Measurements from ENCODE around the gene VPS41.
"Not testable (repeated sequence)": the region's sequence is repeated elsewhere in the genome, so short reads cannot be mapped to it uniquely, and the experiment has no call there.

The VPS41 gene

GRCh38 chr7:38908759-38909335 is at the start of gene VPS41:
Gene VPS41, minus strand, starts transcription at chr7:38909191. Its CDS starts 17 bp downstream, at chr7:38909174.
- Histone ChIP-seq H3K4me3 (ENCODE audit: low read depth in 1 of 2, low read length in 2 of 2) (peak within 1 kb of the TSS; percentile 95 to 98), H3K4me1 (ENCODE audit: control insufficient read depth in 1 of 2, insufficient read depth in 2 of 2, low read length in 2 of 2) (peaks cover 5 to 9% of the 10 kb centered on the region in 2 donors), H3K36me3 (ENCODE audit: control insufficient read depth in 1 of 2, insufficient read depth in 2 of 2, low read length in 2 of 2) (no peaks in the 10 kb centered on the region), H3K27ac (ENCODE audit: low read length) (peak within 1 kb of the TSS; percentile 14), H3K27me3 (ENCODE audit: low read depth, low read length) (no peaks in the 10 kb centered on the region), H3K9me3 (ENCODE audit: control insufficient read depth in 1 of 2, low read length in 2 of 2) (no peaks in the 10 kb centered on the region)

GRCh38 chr7:38955892-38956291 is 46.9 kb upstream of the VPS41 start:
- no peaks in the 10 kb centered on the region for H3K27me3 ChIP-seq (ENCODE audit: low read depth, low read length)
- no peak overlapping the region for H3K4me3 ChIP-seq (ENCODE audit: low read depth in 1 of 2, low read length in 2 of 2)
- no peaks in the 10 kb centered on the region for H3K4me1 ChIP-seq (ENCODE audit: control insufficient read depth in 1 of 2, insufficient read depth in 2 of 2, low read length in 2 of 2)
- H3K9me3 ChIP-seq (ENCODE audit: control insufficient read depth in 1 of 2, low read length in 2 of 2) = no peaks in the 10 kb centered on the region
- no peak overlapping the region for H3K27ac ChIP-seq (ENCODE audit: low read length)
- H3K36me3 ChIP-seq (ENCODE audit: control insufficient read depth in 1 of 2, insufficient read depth in 2 of 2, low read length in 2 of 2) = no peaks in the 10 kb centered on the region

GRCh38 chr7:38953971-38954370 is 45.0 kb upstream of the VPS41 start:
- H3K4me3 ChIP-seq (ENCODE audit: low read depth in 1 of 2, low read length in 2 of 2) = no peak overlapping the region
- no peaks in the 10 kb centered on the region for H3K27me3 ChIP-seq (ENCODE audit: low read depth, low read length)
- no peak overlapping the region for H3K27ac ChIP-seq (ENCODE audit: low read length)
- H3K9me3 ChIP-seq (ENCODE audit: control insufficient read depth in 1 of 2, low read length in 2 of 2) = no peaks in the 10 kb centered on the region
- no peaks in the 10 kb centered on the region for H3K4me1 ChIP-seq (ENCODE audit: control insufficient read depth in 1 of 2, insufficient read depth in 2 of 2, low read length in 2 of 2)
- no peaks in the 10 kb centered on the region for H3K36me3 ChIP-seq (ENCODE audit: control insufficient read depth in 1 of 2, insufficient read depth in 2 of 2, low read length in 2 of 2)

GRCh38 chr7:38953227-38953626 is 44.2 kb upstream of the VPS41 start:
- Histone ChIP-seq H3K4me1 (ENCODE audit: control insufficient read depth in 1 of 2, insufficient read depth in 2 of 2, low read length in 2 of 2) (no peaks in the 10 kb centered on the region), H3K4me3 (ENCODE audit: low read depth in 1 of 2, low read length in 2 of 2) (no peak overlapping the region), H3K9me3 (ENCODE audit: control insufficient read depth in 1 of 2, low read length in 2 of 2) (no peaks in the 10 kb centered on the region), H3K27me3 (ENCODE audit: low read depth, low read length) (no peaks in the 10 kb centered on the region), H3K27ac (ENCODE audit: low read length) (no peak overlapping the region), H3K36me3 (ENCODE audit: control insufficient read depth in 1 of 2, insufficient read depth in 2 of 2, low read length in 2 of 2) (no peaks in the 10 kb centered on the region)

GRCh38 chr7:38951213-38951612 is 42.2 kb upstream of the VPS41 start:
- Histone ChIP-seq H3K4me3 (ENCODE audit: low read depth in 1 of 2, low read length in 2 of 2) (no peak overlapping the region), H3K27me3 (ENCODE audit: low read depth, low read length) (no peaks in the 10 kb centered on the region), H3K36me3 (ENCODE audit: control insufficient read depth in 1 of 2, insufficient read depth in 2 of 2, low read length in 2 of 2) (no peaks in the 10 kb centered on the region)

GRCh38 chr7:38950309-38950708 is 41.3 kb upstream of the VPS41 start:
- H3K27me3 ChIP-seq (ENCODE audit: low read depth, low read length) = no peaks in the 10 kb centered on the region
- no peak overlapping the region for H3K4me3 ChIP-seq (ENCODE audit: low read depth in 1 of 2, low read length in 2 of 2)
- no peaks in the 10 kb centered on the region for H3K4me1 ChIP-seq (ENCODE audit: control insufficient read depth in 1 of 2, insufficient read depth in 2 of 2, low read length in 2 of 2)
- H3K27ac ChIP-seq (ENCODE audit: low read length) = no peak overlapping the region
- no peaks in the 10 kb centered on the region for H3K36me3 ChIP-seq (ENCODE audit: control insufficient read depth in 1 of 2, insufficient read depth in 2 of 2, low read length in 2 of 2)
- no peaks in the 10 kb centered on the region for H3K9me3 ChIP-seq (ENCODE audit: control insufficient read depth in 1 of 2, low read length in 2 of 2)

More at GRCh38 chr7:38951213-38951612, 42.2 kb upstream of the VPS41 start:
- no peaks in the 10 kb centered on the region for H3K9me3 ChIP-seq (ENCODE audit: control insufficient read depth in 1 of 2, low read length in 2 of 2)
- H3K4me1 ChIP-seq (ENCODE audit: control insufficient read depth in 1 of 2, insufficient read depth in 2 of 2, low read length in 2 of 2) = no peaks in the 10 kb centered on the region
- no peak overlapping the region for H3K27ac ChIP-seq (ENCODE audit: low read length)

GRCh38 chr7:38947541-38947940 is 38.5 kb upstream of the VPS41 start:
- H3K36me3 ChIP-seq (ENCODE audit: control insufficient read depth in 1 of 2, insufficient read depth in 2 of 2, low read length in 2 of 2); H3K4me3 ChIP-seq (ENCODE audit: low read depth in 1 of 2, low read length in 2 of 2); H3K9me3 ChIP-seq (ENCODE audit: control insufficient read depth in 1 of 2, low read length in 2 of 2); H3K4me1 ChIP-seq (ENCODE audit: control insufficient read depth in 1 of 2, insufficient read depth in 2 of 2, low read length in 2 of 2); H3K27me3 ChIP-seq (ENCODE audit: low read depth, low read length); H3K27ac ChIP-seq (ENCODE audit: low read length): not testable (repeated sequence)

- Histone ChIP-seq H3K4me1 (ENCODE audit: control insufficient read depth in 1 of 2, insufficient read depth in 2 of 2, low read length in 2 of 2) (no peaks in the 10 kb centered on the region), H3K27ac (ENCODE audit: low read length) (no peak overlapping the region), H3K4me3 (ENCODE audit: low read depth in 1 of 2, low read length in 2 of 2) (no peak overlapping the region), H3K27me3 (ENCODE audit: low read depth, low read length) (no peaks in the 10 kb centered on the region), H3K9me3 (ENCODE audit: control insufficient read depth in 1 of 2, low read length in 2 of 2) (no peaks in the 10 kb centered on the region), H3K36me3 (ENCODE audit: control insufficient read depth in 1 of 2, insufficient read depth in 2 of 2, low read length in 2 of 2) (no peaks in the 10 kb centered on the region)
These were observed 33.5 kb upstream of the VPS41 start for GRCh38 chr7:38942431-38943051.

- Histone ChIP-seq H3K4me3 (ENCODE audit: low read depth in 1 of 2, low read length in 2 of 2) (no peak overlapping the region), H3K27me3 (ENCODE audit: low read depth, low read length) (no peaks in the 10 kb centered on the region), H3K27ac (ENCODE audit: low read length) (no peak overlapping the region), H3K4me1 (ENCODE audit: control insufficient read depth in 1 of 2, insufficient read depth in 2 of 2, low read length in 2 of 2) (no peaks in the 10 kb centered on the region), H3K9me3 (ENCODE audit: control insufficient read depth in 1 of 2, low read length in 2 of 2) (no peaks in the 10 kb centered on the region), H3K36me3 (ENCODE audit: control insufficient read depth in 1 of 2, insufficient read depth in 2 of 2, low read length in 2 of 2) (no peaks in the 10 kb centered on the region)
These were observed 31.8 kb upstream of the VPS41 start for GRCh38 chr7:38940774-38941173.

GRCh38 chr7:38938589-38938988 is 29.6 kb upstream of the VPS41 start:
- H3K4me1 ChIP-seq (ENCODE audit: control insufficient read depth in 1 of 2, insufficient read depth in 2 of 2, low read length in 2 of 2) = no peaks in the 10 kb centered on the region
- H3K4me3 ChIP-seq (ENCODE audit: low read depth in 1 of 2, low read length in 2 of 2) = no peak overlapping the region
- H3K27ac ChIP-seq (ENCODE audit: low read length) = no peak overlapping the region
- H3K36me3 ChIP-seq (ENCODE audit: control insufficient read depth in 1 of 2, insufficient read depth in 2 of 2, low read length in 2 of 2) = no peaks in the 10 kb centered on the region
- H3K27me3 ChIP-seq (ENCODE audit: low read depth, low read length) = no peaks in the 10 kb centered on the region
- no peaks in the 10 kb centered on the region for H3K9me3 ChIP-seq (ENCODE audit: control insufficient read depth in 1 of 2, low read length in 2 of 2)

- Histone ChIP-seq H3K4me3 (ENCODE audit: low read depth in 1 of 2, low read length in 2 of 2) (no peak overlapping the region), H3K4me1 (ENCODE audit: control insufficient read depth in 1 of 2, insufficient read depth in 2 of 2, low read length in 2 of 2) (no peaks in the 10 kb centered on the region), H3K36me3 (ENCODE audit: control insufficient read depth in 1 of 2, insufficient read depth in 2 of 2, low read length in 2 of 2) (no peaks in the 10 kb centered on the region), H3K27me3 (ENCODE audit: low read depth, low read length) (no peaks in the 10 kb centered on the region), H3K27ac (ENCODE audit: low read length) (no peak overlapping the region), H3K9me3 (ENCODE audit: control insufficient read depth in 1 of 2, low read length in 2 of 2) (no peaks in the 10 kb centered on the region)
These were observed 29.1 kb upstream of the VPS41 start for GRCh38 chr7:38938001-38938485.

- H3K4me3 ChIP-seq (ENCODE audit: low read depth in 1 of 2, low read length in 2 of 2) = no peak overlapping the region
- no peak overlapping the region for H3K27ac ChIP-seq (ENCODE audit: low read length)
- no peaks in the 10 kb centered on the region for H3K4me1 ChIP-seq (ENCODE audit: control insufficient read depth in 1 of 2, insufficient read depth in 2 of 2, low read length in 2 of 2)
- H3K27me3 ChIP-seq (ENCODE audit: low read depth, low read length) = no peaks in the 10 kb centered on the region
- no peaks in the 10 kb centered on the region for H3K36me3 ChIP-seq (ENCODE audit: control insufficient read depth in 1 of 2, insufficient read depth in 2 of 2, low read length in 2 of 2)
- no peaks in the 10 kb centered on the region for H3K9me3 ChIP-seq (ENCODE audit: control insufficient read depth in 1 of 2, low read length in 2 of 2)
These were observed 27.6 kb upstream of the VPS41 start for GRCh38 chr7:38936641-38937040.

Data from muscle layer of duodenum (tissue), 2 donors.